T-cell (primary cell): ENCODE results near the gene ASIC3. TPM values are rescaled to one million over a fixed set of nuclear protein-coding genes. Genes with fewer than 3 reads are reported as not detected.

Source experiments
- ATAC-seq, 4 experiments: fragments of 200-7000 bp in 3 of 4; fragments of 150-1000 bp in 1 of 4; cut with Tn5 transposase; replicated peaks in 1 of 4; 1 replicate in 3 of 4; 2 replicates in 1 of 4; pipeline ENCODE4 v1.10.0; 2021; ENCODE audit warnings: moderate library complexity in 3 of 4, mild to moderate bottlenecking in 2 of 4, moderate number of reproducible peaks in 1 of 4
- CTCF ChIA-PET, 2 donors: fragments of 300-600 bp; sonication (Branson Sonifier 250); formaldehyde crosslinking; loops; one replicate each; lab custom pipeline; 2022; ENCODE audit warnings: antibody characterized with exemption in 2 of 2; lab: Charles Lee
- POLR2A ChIA-PET, 2 donors: fragments of 300-600 bp; sonication (Branson Sonifier 250); formaldehyde crosslinking; loops; one replicate each; lab custom pipeline; 2022; ENCODE audit warnings: antibody characterized with exemption in 2 of 2; lab: Charles Lee
- DNase-seq, 35 experiments: peaks; one replicate each; pipeline versions ENCODE4 v3.0.0 to v3.0.0-alpha.2; 2013 to 2023
- H3K27ac ChIP-seq: one replicate; pipeline ENCODE4 v1.5.1; 2013; ENCODE audit warnings: low read length
- H3K27me3 ChIP-seq, 2 experiments: replicated peaks in 1 of 2; 1 replicate in 1 of 2; 2 replicates in 1 of 2; pipeline versions ENCODE4 v1.6.1 to v1.7.0; 2013; ENCODE audit warnings: low read length in 1 of 2, mixed read lengths in 1 of 2; ENCODE audit not compliant: control insufficient read depth in 2 of 2, insufficient read depth in 2 of 2; ENCODE audit errors: extremely low read depth in 1 of 2
- H3K36me3 ChIP-seq, 2 donors: 1 replicate in 1 of 2; 2 replicates in 1 of 2; pipeline versions ENCODE4 v1.6.1 to v1.7.0; 2013; ENCODE audit warnings: low read length in 1 of 2; ENCODE audit not compliant: control insufficient read depth in 2 of 2, insufficient read depth in 1 of 2; ENCODE audit errors: extremely low read depth in 1 of 2
- H3K4me1 ChIP-seq, 2 experiments: 1 replicate in 1 of 2; 2 replicates in 1 of 2; pipeline versions ENCODE4 v1.6.1 to v1.7.0; 2013; ENCODE audit warnings: low read length in 2 of 2, mixed read lengths in 1 of 2; ENCODE audit not compliant: insufficient read depth in 2 of 2, control insufficient read depth in 1 of 2; ENCODE audit errors: extremely low read depth in 1 of 2
- H3K4me3 ChIP-seq, 2 donors: 1 replicate in 1 of 2; 2 replicates in 1 of 2; pipeline versions ENCODE4 v1.5.1 to v1.7.0; 2013; ENCODE audit warnings: mild to moderate bottlenecking in 2 of 2, low read length in 1 of 2, moderate library complexity in 1 of 2; ENCODE audit not compliant: control insufficient read depth in 1 of 2; ENCODE audit errors: extremely low read depth in 1 of 2
- H3K9me3 ChIP-seq: 2 replicates; pipeline ENCODE4 v1.7.0; 2013
- H3K27ac Mint-ChIP-seq, 2 donors: one replicate each; pipeline ENCODE4 v1.8.0; 2020 to 2021; ENCODE audit warnings: mild to moderate bottlenecking in 2 of 2, mixed read lengths in 2 of 2
- H3K27me3 Mint-ChIP-seq, 2 donors: one replicate each; pipeline ENCODE4 v1.8.0; 2021 to 2022; ENCODE audit warnings: mixed read lengths in 2 of 2
- H3K36me3 Mint-ChIP-seq: one replicate; pipeline ENCODE4 v1.8.0; 2021; ENCODE audit warnings: mixed read lengths
- H3K4me1 Mint-ChIP-seq, 3 donors: one replicate each; pipeline ENCODE4 v1.8.0; 2020 to 2022; ENCODE audit warnings: mixed read lengths in 3 of 3, mild to moderate bottlenecking in 1 of 3
- H3K4me3 Mint-ChIP-seq, 3 donors: one replicate each; pipeline ENCODE4 v1.8.0; 2020 to 2022; ENCODE audit warnings: mild to moderate bottlenecking in 3 of 3, mixed read lengths in 3 of 3, moderate library complexity in 3 of 3
- H3K9me3 Mint-ChIP-seq, 3 donors: one replicate each; pipeline ENCODE4 v1.8.0; 2020 to 2022; ENCODE audit warnings: mixed read lengths in 3 of 3
- WGBS: methylation state at CpG from one replicate; pipeline ENCODE4 v1.1.5; 2013; ENCODE audit warnings: missing lambda C conversion rate; ENCODE audit not compliant: insufficient coverage; 5-methylcytosine and 5-hydroxymethylcytosine counted together
- total RNA-seq, 35 experiments: library from RNA in 6 of 35; stranded (reverse) in 6 of 35; fragments of 120-200 nt in 1 of 35; gene quantifications; one replicate each; pipeline versions ENCODE4 v1.2.1 to v1.2.4 and lab custom pipeline; 2013 to 2026

The ASIC3 gene
- total RNA-seq, 5 donors from 2014 or later (not counting 1 experiment from before 2014, with no cell fraction given), result 9.8 to 16.0 (median 11.9) TPM

- Mint-ChIP-seq H3K27me3 (no peaks in the 10 kb centered on the region), H3K27ac (no peak overlapping the region), H3K36me3 (peaks cover 5% of the 10 kb centered on the region), H3K9me3 (no peaks in the 10 kb centered on the region), H3K4me3 (no peak overlapping the region), H3K4me1 (peaks cover 21 to 38% (median 36%) of the 10 kb centered on the region in 3 donors)
- Histone ChIP-seq H3K27ac (no peak overlapping the region), H3K4me1 (peaks cover 9 to 23% of the 10 kb centered on the region in 2 experiments), H3K9me3 (no peaks in the 10 kb centered on the region), H3K4me3 (no peak overlapping the region), H3K36me3 (peaks cover 11 to 34% of the 10 kb centered on the region in 2 donors), H3K27me3 (peaks cover 0 to under 1% of the 10 kb centered on the region in 2 experiments)
- ATAC-seq (no peak), DNase-seq (no peak)
- CTCF ChIA-PET, result interaction anchor here in 1 of 2 donors (0.8 kb wide), 1 partner anchor 42 kb away, joined by 4 read pairs; no protein-coding TSS in a partner anchor
- POLR2A ChIA-PET, result interaction anchor here in 1 of 2 donors (0.6 kb wide), 2 partner anchors 9 to 75 kb away, joined by 3 to 7 read pairs; no protein-coding TSS in a partner anchor
- 95% methylated on average over 3 of the region's 4 CpGs for WGBS
Observed at GRCh38 chr7:151031011-151031410, 17.3 kb upstream of the ASIC3 start.

GRCh38 chr7:151032936-151033863 is 15.1 kb upstream of the ASIC3 start:
- Histone ChIP-seq H3K27ac (no peak overlapping the region), H3K9me3 (no peaks in the 10 kb centered on the region), H3K27me3 (no peaks in the 10 kb centered on the region), H3K36me3 (peaks cover 18 to 48% of the 10 kb centered on the region in 2 donors), H3K4me3 (no peak overlapping the region), H3K4me1 (peaks cover 4 to 13% of the 10 kb centered on the region in 2 experiments)
- ChIA-PET CTCF (no interaction called here), POLR2A (no interaction called here)
- Mint-ChIP-seq H3K27me3 (no peaks in the 10 kb centered on the region), H3K27ac (no peak overlapping the region), H3K36me3 (peaks cover 14% of the 10 kb centered on the region), H3K9me3 (no peaks in the 10 kb centered on the region), H3K4me3 (no peak overlapping the region), H3K4me1 (peaks cover 13 to 30% (median 23%) of the 10 kb centered on the region in 3 donors)
- ATAC-seq (no peak), DNase-seq (no peak)
- 87% methylated on average over 6 of the region's 17 CpGs for WGBS

- H3K4me1 ChIP-seq, result peaks cover 4 to 12% of the 10 kb centered on the region in 2 experiments
- no peaks in the 10 kb centered on the region for H3K9me3 Mint-ChIP-seq
- H3K9me3 ChIP-seq, result no peaks in the 10 kb centered on the region
- peaks cover 10 to 23% (median 22%) of the 10 kb centered on the region in 3 donors for H3K4me1 Mint-ChIP-seq
- peaks cover 12% of the 10 kb centered on the region for H3K36me3 Mint-ChIP-seq
- no peak overlapping the region for H3K4me3 ChIP-seq
- no peak overlapping the region for H3K27ac Mint-ChIP-seq
- no peaks in the 10 kb centered on the region for H3K27me3 ChIP-seq
- ChIA-PET POLR2A (no interaction called here), CTCF (no interaction called here)
- H3K27ac ChIP-seq, result no peak overlapping the region
- 100% methylated on average over 1 of the region's 5 CpGs for WGBS
- no peak for DNase-seq
- ATAC-seq, result no peak
- no peak overlapping the region for H3K4me3 Mint-ChIP-seq
- H3K27me3 Mint-ChIP-seq, result no peaks in the 10 kb centered on the region
- peaks cover 18 to 48% of the 10 kb centered on the region in 2 donors for H3K36me3 ChIP-seq
Observed at GRCh38 chr7:151033864-151034249, 14.5 kb upstream of the ASIC3 start.

- Histone ChIP-seq H3K36me3 (peaks cover 18 to 48% of the 10 kb centered on the region in 2 donors), H3K9me3 (no peaks in the 10 kb centered on the region), H3K4me1 (peaks cover 0 to 12% of the 10 kb centered on the region in 2 experiments), H3K27me3 (no peaks in the 10 kb centered on the region), H3K27ac (no peak overlapping the region), H3K4me3 (no peak overlapping the region)
- ChIA-PET CTCF (no interaction called here), POLR2A (no interaction called here)
- no peaks in the 10 kb centered on the region for H3K9me3 Mint-ChIP-seq
- no peak overlapping the region for H3K4me3 Mint-ChIP-seq
- H3K27ac Mint-ChIP-seq, result no peak overlapping the region
- WGBS, result 97% methylated on average over 8 of the region's 21 CpGs
- ATAC-seq, result no peak
- H3K27me3 Mint-ChIP-seq, result no peaks in the 10 kb centered on the region
- H3K36me3 Mint-ChIP-seq, result peaks cover 12% of the 10 kb centered on the region
- DNase-seq, result no peak
- H3K4me1 Mint-ChIP-seq, result peaks cover 9 to 21% (median 17%) of the 10 kb centered on the region in 3 donors
Observed at GRCh38 chr7:151034312-151035025, 13.9 kb upstream of the ASIC3 start.

GRCh38 chr7:151035026-151035717 is 13.2 kb upstream of the ASIC3 start:
- POLR2A ChIA-PET, result no interaction called here
- no peak for ATAC-seq
- H3K36me3 ChIP-seq, result peaks cover 18 to 48% of the 10 kb centered on the region in 2 donors
- CTCF ChIA-PET, result no interaction called here
- Mint-ChIP-seq H3K4me1 (peaks cover 9 to 21% (median 12%) of the 10 kb centered on the region in 3 donors), H3K27ac (no peak overlapping the region), H3K27me3 (no peaks in the 10 kb centered on the region), H3K36me3 (peaks cover 9% of the 10 kb centered on the region), H3K4me3 (no peak overlapping the region), H3K9me3 (no peaks in the 10 kb centered on the region)
- no peak overlapping the region for H3K4me3 ChIP-seq
- no peak for DNase-seq
- H3K4me1 ChIP-seq, result peaks cover 0 to 10% of the 10 kb centered on the region in 2 experiments
- no peak overlapping the region for H3K27ac ChIP-seq
- no peaks in the 10 kb centered on the region for H3K27me3 ChIP-seq
- 89% methylated on average over 15 of the region's 21 CpGs for WGBS
- H3K9me3 ChIP-seq, result no peaks in the 10 kb centered on the region

GRCh38 chr7:151035902-151036301 is 12.4 kb upstream of the ASIC3 start:
- H3K27me3 Mint-ChIP-seq, result no peaks in the 10 kb centered on the region
- Histone ChIP-seq H3K36me3 (peaks cover 20 to 48% of the 10 kb centered on the region in 2 donors), H3K4me1 (peaks cover 0 to 10% of the 10 kb centered on the region in 2 experiments), H3K4me3 (no peak overlapping the region), H3K27ac (no peak overlapping the region), H3K9me3 (no peaks in the 10 kb centered on the region), H3K27me3 (no peaks in the 10 kb centered on the region)
- no peak overlapping the region for H3K27ac Mint-ChIP-seq
- H3K4me3 Mint-ChIP-seq, result no peak overlapping the region
- H3K4me1 Mint-ChIP-seq, result peaks cover 9 to 20% (median 11%) of the 10 kb centered on the region in 3 donors
- WGBS, result 97% methylated on average over 15 of the region's 17 CpGs
- no peaks in the 10 kb centered on the region for H3K9me3 Mint-ChIP-seq
- ChIA-PET POLR2A (no interaction called here), CTCF (no interaction called here)
- no peak for ATAC-seq
- H3K36me3 Mint-ChIP-seq, result peaks cover 9% of the 10 kb centered on the region
- DNase-seq, result no peak
